Liver (tissue), 3 donors: ENCODE results near the gene RNF111.

Source experiments
- EGR1 ChIP-seq, 2 donors: IDR thresholded peaks; 2 replicates each; pipeline ENCODE4 v1.6.1; 2016 to 2018; ENCODE audit warnings: antibody characterized with exemption in 2 of 2, low read depth in 2 of 2
- TAF1 ChIP-seq: conservative IDR thresholded peaks from 2 replicates; pipeline ENCODE4 v1.6.1; 2016; ENCODE audit warnings: antibody characterized with exemption, mild to moderate bottlenecking
- TF ChIP-seq, protein P1 (sequence below): fragments of 150-350 bp; IDR thresholded peaks from 2 replicates; pipeline ENCODE4 v1.5.1; 2017; ENCODE audit warnings: improper control_type of control experiment, low read depth, low read length; ENCODE audit not compliant: missing input control
- TF ChIP-seq, protein P2 (sequence below): IDR thresholded peaks from 2 replicates; pipeline ENCODE4 v1.6.1; 2016; ENCODE audit warnings: antibody characterized with exemption
- donor health status: healthy.
- donor health status: healthy.

DNA sequence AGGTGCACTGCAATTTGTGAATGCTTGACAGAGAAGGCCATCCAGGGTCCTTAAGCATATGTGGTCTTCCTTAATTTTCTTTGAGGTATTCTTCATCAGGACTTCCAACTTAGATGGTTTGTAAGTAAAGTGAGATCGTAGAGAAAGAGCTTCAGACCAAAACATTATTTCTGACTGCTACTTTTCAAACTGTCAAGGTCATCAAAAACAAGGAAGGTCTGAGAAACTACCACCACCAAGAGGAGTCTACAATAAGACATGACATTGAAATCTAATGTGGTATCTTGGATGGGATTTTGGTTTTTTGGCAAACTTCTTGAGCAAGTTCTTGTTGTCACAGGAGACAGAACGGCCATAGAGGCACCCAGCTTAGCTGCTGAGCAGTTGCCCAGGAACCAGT, 20.0 kb upstream of the RNF111 start:
- TF ChIP-seq, protein P1, sequence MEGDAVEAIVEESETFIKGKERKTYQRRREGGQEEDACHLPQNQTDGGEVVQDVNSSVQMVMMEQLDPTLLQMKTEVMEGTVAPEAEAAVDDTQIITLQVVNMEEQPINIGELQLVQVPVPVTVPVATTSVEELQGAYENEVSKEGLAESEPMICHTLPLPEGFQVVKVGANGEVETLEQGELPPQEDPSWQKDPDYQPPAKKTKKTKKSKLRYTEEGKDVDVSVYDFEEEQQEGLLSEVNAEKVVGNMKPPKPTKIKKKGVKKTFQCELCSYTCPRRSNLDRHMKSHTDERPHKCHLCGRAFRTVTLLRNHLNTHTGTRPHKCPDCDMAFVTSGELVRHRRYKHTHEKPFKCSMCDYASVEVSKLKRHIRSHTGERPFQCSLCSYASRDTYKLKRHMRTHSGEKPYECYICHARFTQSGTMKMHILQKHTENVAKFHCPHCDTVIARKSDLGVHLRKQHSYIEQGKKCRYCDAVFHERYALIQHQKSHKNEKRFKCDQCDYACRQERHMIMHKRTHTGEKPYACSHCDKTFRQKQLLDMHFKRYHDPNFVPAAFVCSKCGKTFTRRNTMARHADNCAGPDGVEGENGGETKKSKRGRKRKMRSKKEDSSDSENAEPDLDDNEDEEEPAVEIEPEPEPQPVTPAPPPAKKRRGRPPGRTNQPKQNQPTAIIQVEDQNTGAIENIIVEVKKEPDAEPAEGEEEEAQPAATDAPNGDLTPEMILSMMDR: no peak
- TF ChIP-seq, protein P2, sequence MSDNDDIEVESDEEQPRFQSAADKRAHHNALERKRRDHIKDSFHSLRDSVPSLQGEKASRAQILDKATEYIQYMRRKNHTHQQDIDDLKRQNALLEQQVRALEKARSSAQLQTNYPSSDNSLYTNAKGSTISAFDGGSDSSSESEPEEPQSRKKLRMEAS: no peak
- TF ChIP-seq TAF1 (no peak), EGR1 (IDR thresholded peaks at IDR 0.05; ENCODE audit: low read depth in 2 of 2) (no peak)
